GM21381 (cell line): ENCODE results near the gene DDX51.
"Not testable (repeated sequence)": the region's sequence is repeated elsewhere in the genome, so short reads cannot be mapped to it uniquely, and the experiment has no call there.

Source experiments
- ATAC-seq: cut with Tn5 transposase; IDR thresholded peaks from one replicate; pipeline ENCODE4 v1.9.1; 2021; ENCODE audit warnings: mild to moderate bottlenecking, moderate library complexity; ENCODE audit not compliant: unreplicated experiment

The DDX51 gene

GRCh38 chr12:132141976-132142678, 2.0 kb downstream of the DDX51 start:
- no peak for ATAC-seq

GRCh38 chr12:132140918-132141841, 2.9 kb downstream of the DDX51 start:
- no peak for ATAC-seq

- no peak for ATAC-seq
Measured at GRCh38 chr12:132140501-132140900, 3.6 kb downstream of the DDX51 start.

- ATAC-seq: no peak
Measured at GRCh38 chr12:132139912-132140311, 4.2 kb downstream of the DDX51 start.

GRCh38 chr12:132138941-132139871, 4.9 kb downstream of the DDX51 start:
- no peak for ATAC-seq

GRCh38 chr12:132137483-132138125, 6.5 kb downstream of the DDX51 start:
- no peak for ATAC-seq

GRCh38 chr12:132136226-132136625, 7.9 kb downstream of the DDX51 start:
- ATAC-seq: not testable (repeated sequence)

- ATAC-seq: not testable (repeated sequence)
Measured at GRCh38 chr12:132134653-132135183, 9.4 kb downstream of the DDX51 start.

- no peak for ATAC-seq
Measured at GRCh38 chr12:132133952-132134652, 10.0 kb downstream of the DDX51 start.

- ATAC-seq: no peak
Measured at GRCh38 chr12:132132609-132133430, 11.3 kb downstream of the DDX51 start.

- ATAC-seq: no peak
Measured at GRCh38 chr12:132131952-132132351, 12.2 kb downstream of the DDX51 start.

- ATAC-seq: no peak
Measured at GRCh38 chr12:132131229-132131628, 12.9 kb downstream of the DDX51 start.

GRCh38 chr12:132130690-132131089, 13.4 kb downstream of the DDX51 start:
- no peak for ATAC-seq

- no peak for ATAC-seq
Measured at GRCh38 chr12:132129007-132129406, 15.1 kb downstream of the DDX51 start.

- no peak for ATAC-seq
Measured at GRCh38 chr12:132127041-132127440, 17.1 kb downstream of the DDX51 start.

GRCh38 chr12:132125736-132126135, 18.4 kb downstream of the DDX51 start:
- ATAC-seq: no peak

GRCh38 chr12:132124766-132125425, 19.2 kb downstream of the DDX51 start:
- ATAC-seq: no peak
